ENCODE results near the gene GPR55.

Gene GPR55

DNA sequence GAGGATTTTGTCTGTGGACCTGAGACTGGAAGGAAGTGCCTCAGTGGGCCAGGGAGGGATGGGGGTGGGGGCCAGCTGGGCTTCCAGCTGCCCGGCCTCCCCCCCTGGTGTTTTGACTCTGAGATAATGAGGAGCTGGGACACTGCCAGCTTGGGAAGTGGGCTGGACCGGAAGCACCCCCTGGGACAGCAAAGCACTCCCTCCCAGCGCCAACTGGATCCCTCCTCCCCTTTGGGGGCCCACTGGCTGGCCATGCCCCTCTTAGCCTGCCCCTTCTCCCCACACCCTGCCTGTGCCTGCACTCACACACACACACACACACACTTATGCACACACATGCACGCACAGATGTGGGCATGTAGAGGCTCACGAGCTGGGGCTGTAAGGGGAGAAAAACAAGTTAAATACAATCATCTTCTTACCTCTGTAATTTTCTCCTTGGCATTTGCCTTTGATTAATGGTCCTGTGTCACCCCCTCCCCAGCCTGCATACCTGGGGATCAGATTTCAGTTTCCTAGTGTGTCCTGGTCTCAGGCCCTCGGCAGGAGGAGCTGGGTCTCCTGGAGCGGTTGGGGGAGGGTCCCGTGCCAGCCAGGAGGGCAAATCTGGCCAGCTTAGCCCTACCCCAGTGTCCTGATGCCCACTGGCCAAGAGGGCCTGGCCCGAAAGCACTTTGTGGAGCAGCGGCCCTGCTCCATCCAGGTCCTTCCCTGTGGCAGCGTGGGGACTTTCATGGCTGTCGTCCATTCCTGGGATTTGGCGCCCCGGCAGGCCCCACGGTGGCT is 56.7 kb downstream of the GPR55 start:
- no peak for DNase-seq (ENCODE audit: low read depth, low spot score)

DNA sequence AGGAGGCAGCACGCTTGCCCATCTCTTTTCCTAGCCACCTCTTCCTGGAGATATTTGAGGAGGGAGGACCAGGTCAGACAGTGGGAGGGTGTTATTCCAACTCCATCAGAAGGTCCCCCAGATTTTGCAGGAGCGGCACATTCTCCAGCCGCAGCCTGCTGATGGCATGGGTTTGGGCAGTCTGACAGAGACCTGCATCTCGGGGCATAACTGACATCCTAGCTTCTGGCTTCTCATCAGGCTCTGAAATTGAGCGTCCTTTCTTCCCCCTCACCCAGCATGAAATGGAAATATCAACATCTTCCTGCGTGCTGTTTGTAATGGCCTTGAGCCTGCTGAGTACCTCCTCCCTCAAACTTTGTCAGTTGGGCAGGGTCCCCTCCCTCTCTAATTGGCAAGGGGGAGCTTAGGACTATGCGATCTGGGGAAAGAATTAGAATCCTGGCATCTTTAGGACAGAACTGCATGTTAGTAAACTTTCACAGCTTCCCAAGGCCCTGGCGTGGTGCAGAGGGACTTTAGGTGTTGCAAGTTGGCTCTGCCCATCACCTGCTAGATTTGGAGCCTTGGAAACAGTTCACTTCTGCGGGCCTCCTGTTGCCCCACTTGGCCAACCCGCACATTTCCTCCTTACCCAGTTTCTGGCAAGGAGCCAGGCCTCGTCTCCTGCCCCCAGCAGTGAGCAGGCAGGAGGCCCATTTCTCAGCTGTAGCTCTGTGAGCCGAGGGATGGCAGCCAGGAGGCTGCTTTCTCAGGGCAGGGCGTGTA is 58.1 kb downstream of the GPR55 start:
- DNase-seq (ENCODE audit: low read depth, low spot score) = no peak

DNA sequence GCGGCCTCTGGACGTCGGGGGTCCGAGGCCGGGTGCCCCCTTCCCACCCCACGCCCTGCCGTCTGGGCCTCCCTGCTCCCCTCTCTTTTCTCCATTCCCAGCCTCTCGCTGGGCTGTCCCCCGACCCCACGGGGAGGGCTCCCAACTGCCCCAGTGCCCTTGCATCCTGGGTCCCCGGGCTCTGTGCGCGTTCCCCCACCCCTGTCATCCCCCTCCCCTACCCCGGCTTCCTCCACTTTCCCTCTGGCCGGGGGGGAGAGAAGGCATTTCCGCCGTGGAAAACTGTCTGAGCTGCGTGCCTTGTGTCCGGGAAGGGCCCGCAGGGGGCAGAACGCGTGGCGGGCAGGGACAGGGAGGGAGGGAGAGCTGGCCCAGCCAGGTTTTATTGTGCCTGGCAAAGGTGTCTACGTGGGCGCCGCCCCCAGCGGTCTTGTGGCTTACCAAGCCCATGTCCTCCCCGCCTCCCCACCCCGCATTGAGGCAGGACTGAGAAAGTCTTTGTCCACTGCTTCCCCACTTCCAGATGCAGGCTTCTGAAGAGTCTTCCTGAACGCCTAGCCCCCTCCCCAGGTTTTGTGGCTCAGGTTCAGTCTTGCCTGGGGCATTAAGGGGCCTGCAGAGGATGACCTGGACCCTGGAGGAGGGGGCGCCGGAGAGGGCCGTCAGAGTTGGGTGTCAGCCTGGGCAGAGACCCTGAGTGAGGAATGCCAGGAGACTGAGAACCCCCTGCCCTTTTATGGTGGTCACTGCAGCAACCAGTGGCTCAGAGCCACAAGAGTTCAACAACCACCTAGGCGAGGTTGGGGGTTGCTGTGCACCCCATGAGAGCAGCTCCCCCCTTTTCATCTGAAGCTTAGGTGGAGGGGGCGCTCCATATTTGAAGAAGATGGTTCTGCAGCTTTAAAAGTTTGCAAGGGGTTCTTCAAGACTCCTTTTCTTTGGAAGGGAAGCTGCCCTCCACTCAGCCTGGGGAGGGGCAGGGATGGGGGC is 59.0 kb downstream of the GPR55 start:
- no peak for DNase-seq (ENCODE audit: low read depth, low spot score)

DNA sequence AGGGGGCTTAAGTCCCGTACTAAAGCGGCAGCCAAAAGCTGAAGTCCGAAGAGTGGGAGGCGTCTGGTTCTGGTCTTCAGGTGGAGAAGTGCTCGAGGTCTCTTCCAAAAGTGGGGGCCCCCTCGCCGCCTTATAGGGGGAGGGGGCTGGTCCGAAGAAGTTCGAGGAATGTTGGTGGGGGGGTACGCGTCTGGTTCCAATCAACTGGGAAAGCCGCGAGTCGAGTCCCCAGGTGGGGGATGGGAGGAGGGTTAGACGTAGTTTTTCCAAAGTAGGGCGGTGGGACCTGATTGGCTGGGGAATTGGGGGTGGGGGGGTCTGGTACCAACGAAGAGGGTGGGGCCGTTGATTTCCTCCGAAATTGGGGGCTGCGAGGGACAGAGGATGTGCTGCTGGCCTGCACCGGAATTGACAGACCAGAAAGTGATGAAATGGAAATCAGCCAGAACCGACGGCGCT is 59.7 kb downstream of the GPR55 start:
- DNase-seq (ENCODE audit: low read depth, low spot score) = no peak

DNA sequence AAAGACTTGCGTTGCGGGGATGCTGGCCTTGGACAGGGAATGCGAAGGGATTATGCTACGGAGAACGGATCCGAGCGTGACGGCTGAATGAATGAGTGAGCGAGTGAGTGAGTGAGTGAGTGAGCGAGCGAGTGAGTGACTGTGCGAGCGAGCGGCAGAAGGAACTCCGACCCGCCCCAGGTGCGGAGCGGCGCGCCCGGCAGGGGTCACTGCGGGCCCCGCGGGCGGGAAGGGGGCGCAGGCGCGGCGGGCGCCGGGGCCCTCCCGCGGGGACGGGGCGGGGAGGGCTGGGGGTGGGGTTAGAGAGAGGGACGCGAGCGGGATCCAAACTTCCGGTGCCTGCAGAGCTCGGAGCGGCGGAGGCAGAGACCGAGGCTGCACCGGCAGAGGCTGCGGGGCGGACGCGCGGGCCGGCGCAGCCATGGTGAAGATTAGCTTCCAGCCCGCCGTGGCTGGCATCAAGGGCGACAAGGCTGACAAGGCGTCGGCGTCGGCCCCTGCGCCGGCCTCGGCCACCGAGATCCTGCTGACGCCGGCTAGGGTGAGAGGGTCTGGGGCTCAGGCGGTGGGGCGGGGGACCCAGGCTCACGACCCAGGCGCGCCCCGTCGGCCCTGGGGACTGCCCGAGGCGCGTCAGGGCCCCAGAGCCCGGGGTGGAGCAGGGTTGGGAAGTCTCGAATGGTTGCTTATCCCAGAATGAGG is 60.3 kb downstream of the GPR55 start, which contains the start of gene ITM2C:
TSS of gene ITM2C (plus strand) at position 338 of the 702 bp plus-strand sequence. CDS start at position 422, 84 bp downstream.
- DNase-seq (ENCODE audit: low read depth, low spot score) = no peak

DNA sequence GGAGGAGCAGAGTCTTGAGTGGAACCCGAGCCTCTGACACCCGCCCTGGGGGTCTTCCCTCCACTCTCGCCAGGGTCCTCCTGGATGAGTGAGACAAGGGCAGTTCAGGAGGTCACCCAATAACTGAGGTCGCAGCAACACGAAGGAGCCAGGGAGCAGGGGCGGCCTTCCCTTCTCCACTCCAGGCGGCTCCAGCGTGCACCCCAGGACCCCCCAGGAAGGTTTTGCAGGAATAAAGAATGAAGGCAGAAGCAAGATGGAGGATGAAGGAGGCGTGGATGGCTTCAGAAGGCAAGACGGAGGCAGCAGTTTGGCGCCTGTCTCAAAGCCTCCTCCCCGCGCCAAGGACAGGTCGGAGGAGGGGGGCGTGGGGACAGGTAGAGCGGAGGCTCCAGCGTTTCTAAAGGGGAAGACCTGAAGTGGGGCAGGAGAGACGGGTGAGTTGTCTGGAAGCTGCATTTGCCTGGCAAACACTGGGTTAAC is 60.9 kb downstream of the GPR55 start:
- no peak for DNase-seq (ENCODE audit: low read depth, low spot score)

DNA sequence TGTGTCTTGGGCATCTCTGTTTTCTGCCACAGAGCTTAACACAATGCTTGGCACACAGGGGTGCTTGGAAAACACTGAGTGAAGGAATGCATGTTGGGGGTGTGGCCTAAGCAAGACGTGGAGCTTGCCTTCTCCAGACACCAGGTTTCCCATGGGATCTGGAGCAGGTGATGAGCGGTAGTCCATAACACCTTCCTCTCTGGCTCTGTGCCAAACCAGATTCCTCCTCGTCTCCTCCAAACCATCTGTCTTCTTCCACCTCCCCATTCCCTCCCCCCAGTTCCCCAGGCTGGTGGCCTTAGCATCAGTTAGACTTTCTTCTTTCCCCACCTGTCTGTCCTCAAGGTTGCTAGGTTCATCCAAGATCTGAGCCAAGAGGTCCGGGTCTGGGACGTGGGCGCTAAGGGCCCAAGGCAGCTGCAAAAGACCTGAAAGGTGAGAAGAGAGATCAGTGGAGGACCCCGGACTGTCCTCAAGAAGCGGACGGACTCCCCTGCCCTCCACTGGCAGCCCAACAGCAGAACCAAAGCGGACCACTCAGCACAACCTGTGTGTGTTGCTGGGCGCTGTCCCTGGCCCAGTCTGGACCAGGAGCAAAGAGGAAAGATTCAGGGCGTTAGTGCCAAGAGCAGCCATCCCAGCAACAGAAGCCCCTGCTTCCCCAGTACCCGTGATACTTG is 61.5 kb downstream of the GPR55 start:
- DNase-seq (ENCODE audit: low read depth, low spot score) = no peak

DNA sequence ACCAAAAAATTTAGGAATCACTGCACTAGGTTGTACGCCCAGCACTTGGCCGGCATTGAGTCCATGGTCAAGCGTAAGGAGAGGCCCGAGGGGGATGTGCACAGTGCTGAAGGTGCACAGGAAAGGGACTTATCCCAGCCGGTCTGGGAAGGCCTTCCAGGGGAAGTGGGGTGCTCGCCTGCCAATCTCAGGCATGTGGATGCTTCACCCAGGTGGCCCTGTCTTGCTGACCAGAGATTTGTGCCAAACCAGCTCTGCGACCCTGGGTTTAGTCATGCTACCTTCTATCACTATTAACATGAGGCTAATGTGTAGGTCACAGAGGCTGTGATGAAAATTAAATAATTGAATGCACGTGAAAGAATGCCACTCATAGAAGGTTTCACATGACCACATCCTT is 62.0 kb downstream of the GPR55 start:
- DNase-seq (ENCODE audit: low read depth, low spot score) = no peak

DNA sequence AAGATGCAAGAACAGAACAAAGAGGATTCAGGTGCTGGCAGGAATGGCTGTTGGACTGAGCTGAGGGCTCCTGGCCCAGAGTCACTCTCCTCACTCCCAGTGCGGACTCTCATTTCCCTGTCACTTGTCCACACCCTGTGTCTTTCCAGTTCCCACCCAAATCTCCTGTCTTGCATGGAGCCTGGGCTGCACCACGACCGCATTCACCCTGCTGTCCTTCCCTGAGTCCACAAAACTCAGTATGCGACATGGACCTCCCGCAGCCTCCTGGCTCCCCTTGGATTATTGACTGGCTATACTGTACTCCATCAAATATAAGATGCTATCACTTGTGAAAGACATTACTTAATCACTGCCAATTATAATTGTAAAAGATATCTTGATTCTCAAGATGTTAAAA is 62.8 kb downstream of the GPR55 start:
- DNase-seq (ENCODE audit: low read depth, low spot score) = no peak

DNA sequence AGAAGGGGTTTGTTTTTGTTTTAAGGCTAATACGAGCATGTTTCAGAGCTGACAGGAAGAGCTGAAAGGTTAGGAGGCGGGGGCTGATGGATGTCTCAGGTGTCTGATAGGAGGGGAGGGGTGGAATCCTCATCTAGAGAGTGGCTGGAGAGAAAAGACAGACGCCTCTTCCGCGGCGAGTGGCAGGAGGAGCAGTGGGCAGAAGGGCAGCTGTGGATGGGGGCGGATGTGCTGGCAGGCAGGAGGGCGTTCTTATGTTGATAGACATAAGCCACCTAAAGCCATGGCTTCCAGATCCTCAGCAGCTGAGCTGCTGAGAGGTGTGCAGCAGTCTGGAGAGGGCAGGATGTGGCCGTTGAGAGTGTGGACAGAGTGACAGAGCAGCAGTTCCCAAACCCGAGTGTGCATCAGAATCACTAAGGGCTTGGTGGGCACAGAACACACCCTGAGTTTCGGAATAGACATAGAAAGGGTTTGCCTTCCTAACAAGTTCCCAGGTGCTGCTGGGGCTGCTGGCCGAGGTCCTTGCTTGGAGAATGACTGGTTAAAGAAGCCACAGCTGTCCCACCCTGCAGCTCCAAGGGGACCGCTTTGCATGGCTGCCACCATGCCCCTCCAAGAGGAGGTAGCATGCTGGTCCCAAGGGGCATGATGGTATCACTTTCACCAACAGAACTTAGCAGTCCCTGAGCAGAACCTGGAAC is 63.3 kb downstream of the GPR55 start:
- DNase-seq (ENCODE audit: low read depth, low spot score) = no peak
